Fibroblast of gingiva (primary cell): ENCODE measurements around the gene RAPGEF5.

Experiments used
- DNase-seq: peaks from one replicate; pipeline ENCODE4 v3.0.0-alpha.2; 2011; ENCODE audit warnings: low read depth

Gene RAPGEF5

GRCh38 chr7:22189230-22189629 lies 167.7 kb downstream of the RAPGEF5 start:
- no peak for DNase-seq

- no peak for DNase-seq
Measured at GRCh38 chr7:22187691-22188348, 169.1 kb downstream of the RAPGEF5 start.

- DNase-seq: no peak
Measured at GRCh38 chr7:22185559-22185958, 171.4 kb downstream of the RAPGEF5 start.

GRCh38 chr7:22184549-22185199 lies 172.3 kb downstream of the RAPGEF5 start:
- no peak for DNase-seq

- DNase-seq: no peak
Measured at GRCh38 chr7:22183522-22184280, 173.3 kb downstream of the RAPGEF5 start.

GRCh38 chr7:22182149-22182548 lies 174.8 kb downstream of the RAPGEF5 start:
- no peak for DNase-seq

GRCh38 chr7:22181663-22182062 lies 175.3 kb downstream of the RAPGEF5 start:
- DNase-seq: no peak

GRCh38 chr7:22179442-22179879 lies 177.5 kb downstream of the RAPGEF5 start:
- no peak for DNase-seq

- DNase-seq: no peak
Measured at GRCh38 chr7:22178735-22179134, 178.2 kb downstream of the RAPGEF5 start.

- no peak for DNase-seq
Measured at GRCh38 chr7:22176791-22177412, 180.1 kb downstream of the RAPGEF5 start.

GRCh38 chr7:22174574-22174953 lies 182.4 kb downstream of the RAPGEF5 start:
- no peak for DNase-seq

GRCh38 chr7:22173685-22174573 lies 183.0 kb downstream of the RAPGEF5 start:
- DNase-seq: no peak

- DNase-seq: no peak
Measured at GRCh38 chr7:22168129-22168634, 188.8 kb downstream of the RAPGEF5 start.

GRCh38 chr7:22167482-22167881 lies 189.5 kb downstream of the RAPGEF5 start:
- no peak for DNase-seq

GRCh38 chr7:22166928-22167327 lies 190.0 kb downstream of the RAPGEF5 start:
- DNase-seq: no peak

- no peak for DNase-seq
Measured at GRCh38 chr7:22159341-22159740, 197.6 kb downstream of the RAPGEF5 start.

- DNase-seq: no peak
Measured at GRCh38 chr7:22157552-22157951, 199.4 kb downstream of the RAPGEF5 start.

- DNase-seq: peak; percentile 4
Measured at GRCh38 chr7:22156205-22156604, 200.7 kb downstream of the RAPGEF5 start.

- DNase-seq: peak; percentile 33
Measured at GRCh38 chr7:22154143-22154529, 202.8 kb downstream of the RAPGEF5 start.

GRCh38 chr7:22153432-22154142 lies 203.4 kb downstream of the RAPGEF5 start:
- no peak for DNase-seq

- no peak for DNase-seq
Measured at GRCh38 chr7:22152690-22153089, 204.3 kb downstream of the RAPGEF5 start.
